Measurements from ENCODE around the gene SIRT3. TPM values are rescaled to one million over a fixed set of nuclear protein-coding genes. Genes with fewer than 3 reads are reported as not detected.

The SIRT3 gene
- polyA plus RNA-seq, 3 donors: 4.3 to 23.7 (median 4.3) TPM

DNA sequence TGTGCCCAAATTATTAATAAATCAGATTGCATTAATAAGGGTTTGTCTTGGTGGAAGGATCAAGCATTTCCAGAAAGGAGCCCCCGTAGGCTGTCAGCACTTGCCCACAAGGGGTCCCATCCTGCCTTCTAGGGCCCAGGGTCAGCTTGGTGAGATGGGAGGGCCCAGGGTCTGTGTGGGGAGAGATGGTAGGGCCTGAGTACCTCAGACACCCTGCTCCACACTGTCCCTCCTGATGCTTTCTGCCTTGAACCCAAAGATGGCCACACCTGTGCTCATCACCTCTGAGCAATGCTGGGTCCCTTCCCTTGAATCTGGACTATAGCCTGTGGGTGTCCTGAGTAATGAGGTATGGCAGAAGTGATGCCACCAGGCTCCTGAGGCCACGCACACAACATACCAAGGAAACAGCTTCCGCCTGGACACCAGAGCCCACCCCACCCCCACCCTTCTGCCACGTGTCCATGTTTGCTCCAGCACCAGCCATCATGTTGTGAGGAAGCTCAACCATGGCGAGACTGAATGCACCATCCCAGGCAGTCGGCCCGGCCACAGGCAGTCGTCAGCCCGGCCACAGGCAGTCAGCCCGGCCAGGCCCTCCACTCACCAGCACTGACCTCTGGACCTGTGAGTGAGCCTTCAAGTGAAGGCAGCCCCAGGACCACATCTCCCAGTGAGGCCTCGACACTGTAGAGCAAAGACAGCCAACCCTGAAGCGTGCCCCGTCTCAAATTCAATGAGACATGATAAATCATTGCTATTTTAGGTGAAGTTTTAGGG, 35.7 kb downstream of the SIRT3 start:
- intact Hi-C loops (cut with micrococcal nuclease): loop anchor here (5.0 to 10.0 kb wide), 2 partner anchors 37 to 304 kb away; partner anchors contain the start of genes PSMD13 (in 1 of the 2), RNH1 (in 1 of the 2) and SIRT3 (in 1 of the 2)
- no peak overlapping the region for H3K4me3 Mint-ChIP-seq
- Histone ChIP-seq H3K27ac (ENCODE audit: low read depth in 1 of 2, low read length in 2 of 2) (no peak overlapping the region), H3K4me1 (ENCODE audit: control insufficient read depth in 1 of 2, insufficient read depth in 2 of 2, low read length in 2 of 2) (peaks cover 21 to 30% of the 10 kb centered on the region in 2 donors), H3K4me3 (replicated peaks in 1 of 3; ENCODE audit: low read depth in 2 of 3, low read length in 3 of 3) (no peak overlapping the region), H4K20me1 (ENCODE audit: insufficient read depth, low read length) (peaks cover 32% of the 10 kb centered on the region), H3K79me2 (ENCODE audit: insufficient read depth, low read length) (peaks cover 15% of the 10 kb centered on the region), H2AFZ (ENCODE audit: insufficient read depth, low read depth, low read length, poor library complexity, severe bottlenecking) (no peak overlapping the region), H3K9ac (ENCODE audit: insufficient read depth, low read length, poor library complexity, severe bottlenecking) (no peak overlapping the region), H3K27me3 (ENCODE audit: control insufficient read depth in 2 of 2, insufficient read depth in 2 of 2, low read length in 2 of 2) (no peaks in the 10 kb centered on the region), H3K36me3 (replicated peaks in 1 of 2; ENCODE audit: control insufficient read depth in 1 of 2, insufficient read depth in 2 of 2, low read length in 2 of 2) (peaks cover 12 to 25% of the 10 kb centered on the region in 2 donors), H3K4me2 (replicated peaks; ENCODE audit: extremely low read depth, low read length, poor library complexity, severe bottlenecking) (no peak overlapping the region), H3K9me3 (replicated peaks in 1 of 2; ENCODE audit: control insufficient read depth in 1 of 2, insufficient read depth in 1 of 2, low read length in 2 of 2) (no peaks in the 10 kb centered on the region)
- H3K27ac Mint-ChIP-seq: peak overlapping the region in 3 of 7 donors; percentile 5 to 27 (median 10)
- peaks cover 0 to 2% (median 0%) of the 10 kb centered on the region in 7 donors for H3K9me3 Mint-ChIP-seq
- H3K36me3 Mint-ChIP-seq: peaks cover 33 to 39% of the 10 kb centered on the region in 2 donors
- TF ChIP-seq, protein P1, sequence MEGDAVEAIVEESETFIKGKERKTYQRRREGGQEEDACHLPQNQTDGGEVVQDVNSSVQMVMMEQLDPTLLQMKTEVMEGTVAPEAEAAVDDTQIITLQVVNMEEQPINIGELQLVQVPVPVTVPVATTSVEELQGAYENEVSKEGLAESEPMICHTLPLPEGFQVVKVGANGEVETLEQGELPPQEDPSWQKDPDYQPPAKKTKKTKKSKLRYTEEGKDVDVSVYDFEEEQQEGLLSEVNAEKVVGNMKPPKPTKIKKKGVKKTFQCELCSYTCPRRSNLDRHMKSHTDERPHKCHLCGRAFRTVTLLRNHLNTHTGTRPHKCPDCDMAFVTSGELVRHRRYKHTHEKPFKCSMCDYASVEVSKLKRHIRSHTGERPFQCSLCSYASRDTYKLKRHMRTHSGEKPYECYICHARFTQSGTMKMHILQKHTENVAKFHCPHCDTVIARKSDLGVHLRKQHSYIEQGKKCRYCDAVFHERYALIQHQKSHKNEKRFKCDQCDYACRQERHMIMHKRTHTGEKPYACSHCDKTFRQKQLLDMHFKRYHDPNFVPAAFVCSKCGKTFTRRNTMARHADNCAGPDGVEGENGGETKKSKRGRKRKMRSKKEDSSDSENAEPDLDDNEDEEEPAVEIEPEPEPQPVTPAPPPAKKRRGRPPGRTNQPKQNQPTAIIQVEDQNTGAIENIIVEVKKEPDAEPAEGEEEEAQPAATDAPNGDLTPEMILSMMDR (IDR thresholded peaks at IDR 0.05): no peak
- H3K4me1 Mint-ChIP-seq: peaks cover 31% of the 10 kb centered on the region
- DNase-seq: no peak
- peaks cover 4 to 9% (median 5%) of the 10 kb centered on the region in 3 donors for H3K27me3 Mint-ChIP-seq (ENCODE audit: low read depth in 3 of 3)
- WGBS (ENCODE audit: insufficient coverage): 96% methylated on average over 9 of the region's 13 CpGs

GRCh38 chr11:199782-200181, 36.4 kb downstream of the SIRT3 start:
- peaks cover 11% of the 10 kb centered on the region for H3K79me2 ChIP-seq (ENCODE audit: insufficient read depth, low read length)
- no peak overlapping the region for H3K27ac Mint-ChIP-seq
- no peak overlapping the region for H3K4me3 ChIP-seq (replicated peaks in 1 of 3; ENCODE audit: low read depth in 2 of 3, low read length in 3 of 3)
- TF ChIP-seq, protein P1 (IDR thresholded peaks at IDR 0.05): no peak
- no peak overlapping the region for H3K4me2 ChIP-seq (replicated peaks; ENCODE audit: extremely low read depth, low read length, poor library complexity, severe bottlenecking)
- H3K9me3 ChIP-seq (replicated peaks in 1 of 2; ENCODE audit: control insufficient read depth in 1 of 2, insufficient read depth in 1 of 2, low read length in 2 of 2): no peaks in the 10 kb centered on the region
- peaks cover 21 to 28% of the 10 kb centered on the region in 2 donors for H3K4me1 ChIP-seq (ENCODE audit: control insufficient read depth in 1 of 2, insufficient read depth in 2 of 2, low read length in 2 of 2)
- no peaks in the 10 kb centered on the region for H3K27me3 ChIP-seq (ENCODE audit: control insufficient read depth in 2 of 2, insufficient read depth in 2 of 2, low read length in 2 of 2)
- peaks cover 0 to 2% (median 0%) of the 10 kb centered on the region in 7 donors for H3K9me3 Mint-ChIP-seq
- peaks cover 29% of the 10 kb centered on the region for H3K4me1 Mint-ChIP-seq
- H3K4me3 Mint-ChIP-seq: no peak overlapping the region
- H3K36me3 Mint-ChIP-seq: peaks cover 27 to 32% of the 10 kb centered on the region in 2 donors
- H3K36me3 ChIP-seq (replicated peaks in 1 of 2; ENCODE audit: control insufficient read depth in 1 of 2, insufficient read depth in 2 of 2, low read length in 2 of 2): peaks cover 6 to 19% of the 10 kb centered on the region in 2 donors
- H3K9ac ChIP-seq (ENCODE audit: insufficient read depth, low read length, poor library complexity, severe bottlenecking): no peak overlapping the region
- no peak overlapping the region for H3K27ac ChIP-seq (ENCODE audit: low read depth in 1 of 2, low read length in 2 of 2)
- WGBS (ENCODE audit: insufficient coverage): 100% methylated on average over 1 of the region's 8 CpGs
- intact Hi-C loops (cut with micrococcal nuclease): loop anchor here (5.0 to 10.0 kb wide), 2 partner anchors 38 to 305 kb away; partner anchors contain the start of genes PSMD13 (in 1 of the 2), RNH1 (in 1 of the 2) and SIRT3 (in 1 of the 2)
- H4K20me1 ChIP-seq (ENCODE audit: insufficient read depth, low read length): peaks cover 27% of the 10 kb centered on the region
- H3K27me3 Mint-ChIP-seq (ENCODE audit: low read depth in 3 of 3): peaks cover 4 to 9% (median 5%) of the 10 kb centered on the region in 3 donors
- no peak for DNase-seq
- no peak overlapping the region for H2AFZ ChIP-seq (ENCODE audit: insufficient read depth, low read depth, low read length, poor library complexity, severe bottlenecking)
